ENCODE measurements around the gene C1orf21.

- TF ChIP-seq POLR2A (IDR thresholded peaks at IDR 0.05; ENCODE audit: low read depth, low read length) (no peak), POLR2AphosphoS5 (IDR thresholded peaks at IDR 0.05; ENCODE audit: low read depth, low read length) (no peak)
Observed at GRCh38 chr1:184380468-184380867, 6.4 kb upstream of the C1orf21 start.
